GM19455 (cell line): ENCODE measurements around the gene PTGES.

ENCODE experiments used
- ATAC-seq: cut with Tn5 transposase; IDR thresholded peaks from one replicate; pipeline ENCODE4 v1.9.1; 2021; ENCODE audit not compliant: unreplicated experiment

Gene PTGES

GRCh38 chr9:129696944-129697655 lies 55.7 kb downstream of the PTGES start:
- ATAC-seq, result no peak

GRCh38 chr9:129695870-129696269 lies 57.0 kb downstream of the PTGES start:
- no peak for ATAC-seq

- no peak for ATAC-seq
Measured at GRCh38 chr9:129694243-129694646, 58.6 kb downstream of the PTGES start.

- ATAC-seq, result no peak
Measured at GRCh38 chr9:129693741-129694140, 59.1 kb downstream of the PTGES start.

GRCh38 chr9:129692534-129692933 lies 60.3 kb downstream of the PTGES start:
- ATAC-seq, result no peak
